Eye (tissue), 1 donor: ENCODE measurements around the gene ZNF407.

ENCODE experiments used
- DNase-seq: peaks from one replicate; pipeline ENCODE4 v3.0.0-alpha.2; 2015

The ZNF407 gene

GRCh38 chr18:74679006-74679678 is 81.5 kb downstream of the ZNF407 start:
- no peak for DNase-seq

- DNase-seq, result no peak
Observed at GRCh38 chr18:74679679-74680076, 82.0 kb downstream of the ZNF407 start.

- DNase-seq, result no peak
Observed at GRCh38 chr18:74682141-74682990, 84.7 kb downstream of the ZNF407 start.

GRCh38 chr18:74682991-74683297 is 85.3 kb downstream of the ZNF407 start:
- no peak for DNase-seq

- no peak for DNase-seq
Observed at GRCh38 chr18:74683573-74683972, 85.9 kb downstream of the ZNF407 start.

- DNase-seq, result no peak
Observed at GRCh38 chr18:74689251-74689650, 91.6 kb downstream of the ZNF407 start.

- DNase-seq, result no peak
Observed at GRCh38 chr18:74692367-74693013, 94.8 kb downstream of the ZNF407 start.

- DNase-seq, result no peak
Observed at GRCh38 chr18:74694436-74694835, 96.8 kb downstream of the ZNF407 start.

- no peak for DNase-seq
Observed at GRCh38 chr18:74695170-74695569, 97.5 kb downstream of the ZNF407 start.

GRCh38 chr18:74698881-74699280 is 101.2 kb downstream of the ZNF407 start:
- no peak for DNase-seq

- no peak for DNase-seq
Observed at GRCh38 chr18:74699455-74699854, 101.8 kb downstream of the ZNF407 start.

- no peak for DNase-seq
Observed at GRCh38 chr18:74702950-74703349, 105.3 kb downstream of the ZNF407 start.

GRCh38 chr18:74708169-74708568 is 110.5 kb downstream of the ZNF407 start:
- no peak for DNase-seq

- DNase-seq, result peak; percentile 62
Observed at GRCh38 chr18:74709452-74709851, 111.8 kb downstream of the ZNF407 start.

GRCh38 chr18:74714120-74714519 is 116.5 kb downstream of the ZNF407 start:
- DNase-seq, result no peak

GRCh38 chr18:74714791-74715190 is 117.1 kb downstream of the ZNF407 start:
- DNase-seq, result no peak

GRCh38 chr18:74715306-74715705 is 117.6 kb downstream of the ZNF407 start:
- no peak for DNase-seq

- no peak for DNase-seq
Observed at GRCh38 chr18:74715865-74716712, 118.4 kb downstream of the ZNF407 start.

GRCh38 chr18:74718312-74718711 is 120.6 kb downstream of the ZNF407 start:
- DNase-seq, result no peak

- DNase-seq, result no peak
Observed at GRCh38 chr18:74722237-74722636, 124.6 kb downstream of the ZNF407 start.

GRCh38 chr18:74724186-74724585 is 126.5 kb downstream of the ZNF407 start:
- no peak for DNase-seq

GRCh38 chr18:74725690-74726089 is 128.0 kb downstream of the ZNF407 start:
- no peak for DNase-seq

GRCh38 chr18:74728586-74728985 is 130.9 kb downstream of the ZNF407 start:
- DNase-seq, result no peak
